WTC11 (cell line): ENCODE data around the gene SFTPA1.

Source experiments
- TCF7 ChIP-seq: sonication (generic); formaldehyde crosslinking; IDR thresholded peaks from 2 replicates; pipeline ENCODE4 v1.8.0; 2022; ENCODE audit warnings: mild to moderate bottlenecking, low read depth, missing genetic modification reagents, moderate library complexity
- TEAD1 ChIP-seq: sonication (generic); formaldehyde crosslinking; IDR thresholded peaks from 2 replicates; pipeline ENCODE4 v1.8.0; 2022; ENCODE audit warnings: mild to moderate bottlenecking, missing genetic modification reagents
- ZNF317 ChIP-seq: sonication (generic); formaldehyde crosslinking; IDR thresholded peaks from 2 replicates; pipeline ENCODE4 v1.8.1; 2023; ENCODE audit warnings: low read depth, mild to moderate bottlenecking, moderate library complexity, missing genetic modification reagents, borderline replicate concordance
- TF ChIP-seq, protein P1 (sequence below): fragments of 200-600 bp; IDR thresholded peaks from 2 replicates; pipeline ENCODE4 v1.8.0; 2022; ENCODE audit warnings: antibody characterized with exemption
- TF ChIP-seq, protein P2 (sequence below): fragments of 250-450 bp; sonication (Bioruptor Pico); IDR thresholded peaks from 2 replicates; pipeline ENCODE4 v1.9.0; 2021; ENCODE audit warnings: mild to moderate bottlenecking, borderline replicate concordance
- TF ChIP-seq, protein P3 (sequence below): sonication (generic); formaldehyde crosslinking; IDR thresholded peaks from 2 replicates; pipeline ENCODE4 v1.8.1; 2022; ENCODE audit warnings: low read depth, mild to moderate bottlenecking, moderate library complexity, missing genetic modification reagents, borderline replicate concordance

DNA sequence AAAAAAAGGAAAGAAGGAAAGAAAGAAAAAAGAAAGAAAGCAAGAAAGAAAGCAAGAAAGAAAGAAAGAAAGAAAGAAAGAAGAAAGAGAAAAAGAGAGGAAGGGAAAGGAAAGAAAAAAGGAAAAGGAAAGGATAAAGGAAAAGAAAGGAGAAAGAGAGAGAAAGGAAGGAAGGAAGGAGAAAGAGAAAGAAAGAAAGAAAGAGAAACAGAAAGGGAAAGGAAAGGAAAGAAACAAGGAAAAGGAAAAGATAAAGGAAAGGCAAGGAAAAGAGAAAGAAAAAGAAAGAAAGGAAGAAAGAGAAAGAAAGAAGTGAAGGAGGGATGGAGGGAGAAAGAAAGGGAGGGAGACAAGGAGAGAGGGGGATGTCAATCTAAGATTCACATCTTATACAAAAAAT lies 29.7 kb upstream of the SFTPA1 start:
- no peak for TF ChIP-seq TCF7 (CRISPR knock-in tag)
- no peak for TF ChIP-seq TEAD1 (CRISPR knock-in tag)
- TF ChIP-seq, protein P1, sequence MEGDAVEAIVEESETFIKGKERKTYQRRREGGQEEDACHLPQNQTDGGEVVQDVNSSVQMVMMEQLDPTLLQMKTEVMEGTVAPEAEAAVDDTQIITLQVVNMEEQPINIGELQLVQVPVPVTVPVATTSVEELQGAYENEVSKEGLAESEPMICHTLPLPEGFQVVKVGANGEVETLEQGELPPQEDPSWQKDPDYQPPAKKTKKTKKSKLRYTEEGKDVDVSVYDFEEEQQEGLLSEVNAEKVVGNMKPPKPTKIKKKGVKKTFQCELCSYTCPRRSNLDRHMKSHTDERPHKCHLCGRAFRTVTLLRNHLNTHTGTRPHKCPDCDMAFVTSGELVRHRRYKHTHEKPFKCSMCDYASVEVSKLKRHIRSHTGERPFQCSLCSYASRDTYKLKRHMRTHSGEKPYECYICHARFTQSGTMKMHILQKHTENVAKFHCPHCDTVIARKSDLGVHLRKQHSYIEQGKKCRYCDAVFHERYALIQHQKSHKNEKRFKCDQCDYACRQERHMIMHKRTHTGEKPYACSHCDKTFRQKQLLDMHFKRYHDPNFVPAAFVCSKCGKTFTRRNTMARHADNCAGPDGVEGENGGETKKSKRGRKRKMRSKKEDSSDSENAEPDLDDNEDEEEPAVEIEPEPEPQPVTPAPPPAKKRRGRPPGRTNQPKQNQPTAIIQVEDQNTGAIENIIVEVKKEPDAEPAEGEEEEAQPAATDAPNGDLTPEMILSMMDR, result no peak
- TF ChIP-seq, protein P2, sequence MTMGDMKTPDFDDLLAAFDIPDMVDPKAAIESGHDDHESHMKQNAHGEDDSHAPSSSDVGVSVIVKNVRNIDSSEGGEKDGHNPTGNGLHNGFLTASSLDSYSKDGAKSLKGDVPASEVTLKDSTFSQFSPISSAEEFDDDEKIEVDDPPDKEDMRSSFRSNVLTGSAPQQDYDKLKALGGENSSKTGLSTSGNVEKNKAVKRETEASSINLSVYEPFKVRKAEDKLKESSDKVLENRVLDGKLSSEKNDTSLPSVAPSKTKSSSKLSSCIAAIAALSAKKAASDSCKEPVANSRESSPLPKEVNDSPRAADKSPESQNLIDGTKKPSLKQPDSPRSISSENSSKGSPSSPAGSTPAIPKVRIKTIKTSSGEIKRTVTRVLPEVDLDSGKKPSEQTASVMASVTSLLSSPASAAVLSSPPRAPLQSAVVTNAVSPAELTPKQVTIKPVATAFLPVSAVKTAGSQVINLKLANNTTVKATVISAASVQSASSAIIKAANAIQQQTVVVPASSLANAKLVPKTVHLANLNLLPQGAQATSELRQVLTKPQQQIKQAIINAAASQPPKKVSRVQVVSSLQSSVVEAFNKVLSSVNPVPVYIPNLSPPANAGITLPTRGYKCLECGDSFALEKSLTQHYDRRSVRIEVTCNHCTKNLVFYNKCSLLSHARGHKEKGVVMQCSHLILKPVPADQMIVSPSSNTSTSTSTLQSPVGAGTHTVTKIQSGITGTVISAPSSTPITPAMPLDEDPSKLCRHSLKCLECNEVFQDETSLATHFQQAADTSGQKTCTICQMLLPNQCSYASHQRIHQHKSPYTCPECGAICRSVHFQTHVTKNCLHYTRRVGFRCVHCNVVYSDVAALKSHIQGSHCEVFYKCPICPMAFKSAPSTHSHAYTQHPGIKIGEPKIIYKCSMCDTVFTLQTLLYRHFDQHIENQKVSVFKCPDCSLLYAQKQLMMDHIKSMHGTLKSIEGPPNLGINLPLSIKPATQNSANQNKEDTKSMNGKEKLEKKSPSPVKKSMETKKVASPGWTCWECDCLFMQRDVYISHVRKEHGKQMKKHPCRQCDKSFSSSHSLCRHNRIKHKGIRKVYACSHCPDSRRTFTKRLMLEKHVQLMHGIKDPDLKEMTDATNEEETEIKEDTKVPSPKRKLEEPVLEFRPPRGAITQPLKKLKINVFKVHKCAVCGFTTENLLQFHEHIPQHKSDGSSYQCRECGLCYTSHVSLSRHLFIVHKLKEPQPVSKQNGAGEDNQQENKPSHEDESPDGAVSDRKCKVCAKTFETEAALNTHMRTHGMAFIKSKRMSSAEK (CRISPR knock-in tag), result no peak
- TF ChIP-seq ZNF317 (CRISPR knock-in tag), result no peak
- TF ChIP-seq, protein P3, sequence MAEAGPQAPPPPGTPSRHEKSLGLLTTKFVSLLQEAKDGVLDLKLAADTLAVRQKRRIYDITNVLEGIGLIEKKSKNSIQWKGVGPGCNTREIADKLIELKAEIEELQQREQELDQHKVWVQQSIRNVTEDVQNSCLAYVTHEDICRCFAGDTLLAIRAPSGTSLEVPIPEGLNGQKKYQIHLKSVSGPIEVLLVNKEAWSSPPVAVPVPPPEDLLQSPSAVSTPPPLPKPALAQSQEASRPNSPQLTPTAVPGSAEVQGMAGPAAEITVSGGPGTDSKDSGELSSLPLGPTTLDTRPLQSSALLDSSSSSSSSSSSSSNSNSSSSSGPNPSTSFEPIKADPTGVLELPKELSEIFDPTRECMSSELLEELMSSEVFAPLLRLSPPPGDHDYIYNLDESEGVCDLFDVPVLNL (CRISPR knock-in tag), result no peak
